ENCODE measurements around the gene HILPDA.

The HILPDA gene

DNA sequence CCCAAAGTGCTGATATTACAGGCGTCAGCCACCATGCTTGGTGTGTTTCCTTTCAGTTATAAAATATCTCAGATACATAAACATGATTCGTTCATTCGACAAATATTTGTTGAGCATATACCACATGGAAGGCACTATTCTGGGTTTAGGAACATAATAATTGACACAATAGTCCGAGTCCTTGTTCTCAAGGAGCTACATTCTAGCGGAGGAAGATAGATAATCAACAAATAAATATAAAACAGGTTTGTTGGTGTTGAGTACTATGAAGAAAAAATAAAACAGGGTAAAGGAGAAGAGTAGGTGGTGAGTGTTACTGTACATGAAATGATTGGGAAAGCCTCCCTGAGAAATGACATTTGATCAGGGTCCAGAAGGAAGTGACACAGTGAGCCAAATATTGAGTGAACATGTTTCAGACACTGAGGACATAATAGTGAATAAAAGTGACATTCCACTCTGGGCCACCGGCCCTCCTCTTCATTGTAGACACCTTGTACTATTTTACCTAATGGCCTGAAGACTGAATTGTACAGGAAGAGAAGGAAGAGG is 6.9 kb upstream of the HILPDA start:
- no peaks in the 10 kb centered on the region for H4K20me1 ChIP-seq (ENCODE audit: low read depth, low read length)
- TF ChIP-seq, protein P1, sequence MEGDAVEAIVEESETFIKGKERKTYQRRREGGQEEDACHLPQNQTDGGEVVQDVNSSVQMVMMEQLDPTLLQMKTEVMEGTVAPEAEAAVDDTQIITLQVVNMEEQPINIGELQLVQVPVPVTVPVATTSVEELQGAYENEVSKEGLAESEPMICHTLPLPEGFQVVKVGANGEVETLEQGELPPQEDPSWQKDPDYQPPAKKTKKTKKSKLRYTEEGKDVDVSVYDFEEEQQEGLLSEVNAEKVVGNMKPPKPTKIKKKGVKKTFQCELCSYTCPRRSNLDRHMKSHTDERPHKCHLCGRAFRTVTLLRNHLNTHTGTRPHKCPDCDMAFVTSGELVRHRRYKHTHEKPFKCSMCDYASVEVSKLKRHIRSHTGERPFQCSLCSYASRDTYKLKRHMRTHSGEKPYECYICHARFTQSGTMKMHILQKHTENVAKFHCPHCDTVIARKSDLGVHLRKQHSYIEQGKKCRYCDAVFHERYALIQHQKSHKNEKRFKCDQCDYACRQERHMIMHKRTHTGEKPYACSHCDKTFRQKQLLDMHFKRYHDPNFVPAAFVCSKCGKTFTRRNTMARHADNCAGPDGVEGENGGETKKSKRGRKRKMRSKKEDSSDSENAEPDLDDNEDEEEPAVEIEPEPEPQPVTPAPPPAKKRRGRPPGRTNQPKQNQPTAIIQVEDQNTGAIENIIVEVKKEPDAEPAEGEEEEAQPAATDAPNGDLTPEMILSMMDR (IDR thresholded peaks at IDR 0.05; ENCODE audit: insufficient read depth, low read length, poor library complexity, severe bottlenecking), result no peak
- no peak for TF ChIP-seq EZH2phosphoT487 (conservative IDR thresholded peaks at IDR 0.05; ENCODE audit: low read length)
- H3K4me2 ChIP-seq (ENCODE audit: low read depth, low read length, poor library complexity, severe bottlenecking), result no peak overlapping the region
- H3K36me3 ChIP-seq (ENCODE audit: low read length), result no peaks in the 10 kb centered on the region
- H3K9me3 ChIP-seq (ENCODE audit: insufficient read depth, low read length), result no peaks in the 10 kb centered on the region
- no peak overlapping the region for H2AFZ ChIP-seq (ENCODE audit: low read depth, low read length, severe bottlenecking)
- H3K79me2 ChIP-seq (ENCODE audit: insufficient read depth, low read length), result no peaks in the 10 kb centered on the region
- H3F3A ChIP-seq (ENCODE audit: insufficient read depth), result peaks cover 1% of the 10 kb centered on the region; the same call in 1 of the 2 replicates
- no peaks in the 10 kb centered on the region for H3K9me2 ChIP-seq (replicated peaks; ENCODE audit: insufficient read depth, low read length)
- H3K4me3 ChIP-seq (ENCODE audit: insufficient read depth, low read length, poor library complexity, severe bottlenecking), result no peak overlapping the region
- H3K27me3 ChIP-seq (ENCODE audit: low read length), result no peaks in the 10 kb centered on the region
- H3K9ac ChIP-seq (ENCODE audit: low read length), result no peak overlapping the region
- H3K27ac ChIP-seq (ENCODE audit: low read depth, low read length), result no peak overlapping the region

DNA sequence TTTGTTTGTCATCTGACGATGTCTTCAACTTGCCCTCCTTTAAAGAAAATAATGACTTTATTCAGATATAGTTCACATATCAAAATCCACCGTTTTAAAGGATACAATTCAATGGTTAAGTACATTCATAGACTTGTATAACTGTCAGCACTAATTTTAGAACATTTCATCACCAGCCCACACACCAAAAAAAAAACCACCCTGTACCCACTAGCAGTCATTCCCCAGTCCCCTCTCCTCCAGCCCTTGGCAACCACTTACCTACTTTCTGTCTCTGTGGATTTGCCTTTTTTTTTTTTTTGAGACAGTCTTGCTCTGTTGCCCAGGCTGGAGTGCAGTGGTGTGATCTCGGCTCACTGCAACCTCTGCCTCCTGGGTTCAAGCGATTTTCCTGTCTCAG is 5.3 kb upstream of the HILPDA start:
- Histone ChIP-seq H3K27me3 (ENCODE audit: low read length) (no peaks in the 10 kb centered on the region), H3K9ac (ENCODE audit: low read length) (no peak overlapping the region), H2AFZ (ENCODE audit: low read depth, low read length, severe bottlenecking) (no peak overlapping the region), H3K79me2 (ENCODE audit: insufficient read depth, low read length) (no peaks in the 10 kb centered on the region), H3K9me2 (replicated peaks; ENCODE audit: insufficient read depth, low read length) (no peaks in the 10 kb centered on the region), H3F3A (ENCODE audit: insufficient read depth) (peaks cover 5% of the 10 kb centered on the region; the same call in 1 of the 2 replicates), H3K9me3 (ENCODE audit: insufficient read depth, low read length) (no peaks in the 10 kb centered on the region), H3K4me2 (ENCODE audit: low read depth, low read length, poor library complexity, severe bottlenecking) (no peak overlapping the region), H3K4me3 (ENCODE audit: insufficient read depth, low read length, poor library complexity, severe bottlenecking) (no peak overlapping the region), H3K36me3 (ENCODE audit: low read length) (no peaks in the 10 kb centered on the region), H3K27ac (ENCODE audit: low read depth, low read length) (no peak overlapping the region), H4K20me1 (ENCODE audit: low read depth, low read length) (no peaks in the 10 kb centered on the region)
- TF ChIP-seq EZH2phosphoT487 (conservative IDR thresholded peaks at IDR 0.05; ENCODE audit: low read length), result no peak
- TF ChIP-seq, protein P1 (IDR thresholded peaks at IDR 0.05; ENCODE audit: insufficient read depth, low read length, poor library complexity, severe bottlenecking), result no peak

DNA sequence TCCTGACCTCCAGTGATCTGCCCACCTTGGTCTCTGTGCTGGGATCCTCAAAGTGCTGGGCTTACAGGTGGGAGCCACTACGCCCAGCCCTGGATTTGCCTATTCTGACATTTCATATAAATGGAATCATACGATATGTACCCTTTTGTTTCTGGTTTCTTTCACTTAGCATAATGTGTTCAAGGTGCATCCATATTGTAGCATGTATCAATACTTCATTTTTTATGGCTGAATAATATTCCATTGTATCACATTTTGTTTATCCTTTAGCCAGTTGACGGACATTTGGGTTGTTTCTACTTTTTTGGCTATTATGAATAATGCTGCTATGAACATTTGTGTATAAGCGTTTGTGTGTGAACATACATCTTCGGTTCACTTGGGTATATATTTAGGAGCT is 4.8 kb upstream of the HILPDA start:
- Histone ChIP-seq H3K9me2 (replicated peaks; ENCODE audit: insufficient read depth, low read length) (no peaks in the 10 kb centered on the region), H2AFZ (ENCODE audit: low read depth, low read length, severe bottlenecking) (no peak overlapping the region), H3K79me2 (ENCODE audit: insufficient read depth, low read length) (peaks cover 1% of the 10 kb centered on the region), H3K27me3 (ENCODE audit: low read length) (no peaks in the 10 kb centered on the region), H3K4me3 (ENCODE audit: insufficient read depth, low read length, poor library complexity, severe bottlenecking) (no peak overlapping the region), H3K9ac (ENCODE audit: low read length) (no peak overlapping the region), H3K36me3 (ENCODE audit: low read length) (no peaks in the 10 kb centered on the region), H3K27ac (ENCODE audit: low read depth, low read length) (no peak overlapping the region), H3F3A (ENCODE audit: insufficient read depth) (peaks cover 5% of the 10 kb centered on the region; the same call in 1 of the 2 replicates), H4K20me1 (ENCODE audit: low read depth, low read length) (no peaks in the 10 kb centered on the region), H3K4me2 (ENCODE audit: low read depth, low read length, poor library complexity, severe bottlenecking) (no peak overlapping the region), H3K9me3 (ENCODE audit: insufficient read depth, low read length) (no peaks in the 10 kb centered on the region)
- no peak for TF ChIP-seq EZH2phosphoT487 (conservative IDR thresholded peaks at IDR 0.05; ENCODE audit: low read length)
- TF ChIP-seq, protein P1 (IDR thresholded peaks at IDR 0.05; ENCODE audit: insufficient read depth, low read length, poor library complexity, severe bottlenecking), result no peak
